Measurements from ENCODE around the gene C1orf210. TPM values are rescaled to one million over a fixed set of nuclear protein-coding genes. Genes with fewer than 3 reads are reported as not detected.

The C1orf210 gene
- total RNA-seq, 1 experiment from 2014 or later = 5.9 TPM

DNA sequence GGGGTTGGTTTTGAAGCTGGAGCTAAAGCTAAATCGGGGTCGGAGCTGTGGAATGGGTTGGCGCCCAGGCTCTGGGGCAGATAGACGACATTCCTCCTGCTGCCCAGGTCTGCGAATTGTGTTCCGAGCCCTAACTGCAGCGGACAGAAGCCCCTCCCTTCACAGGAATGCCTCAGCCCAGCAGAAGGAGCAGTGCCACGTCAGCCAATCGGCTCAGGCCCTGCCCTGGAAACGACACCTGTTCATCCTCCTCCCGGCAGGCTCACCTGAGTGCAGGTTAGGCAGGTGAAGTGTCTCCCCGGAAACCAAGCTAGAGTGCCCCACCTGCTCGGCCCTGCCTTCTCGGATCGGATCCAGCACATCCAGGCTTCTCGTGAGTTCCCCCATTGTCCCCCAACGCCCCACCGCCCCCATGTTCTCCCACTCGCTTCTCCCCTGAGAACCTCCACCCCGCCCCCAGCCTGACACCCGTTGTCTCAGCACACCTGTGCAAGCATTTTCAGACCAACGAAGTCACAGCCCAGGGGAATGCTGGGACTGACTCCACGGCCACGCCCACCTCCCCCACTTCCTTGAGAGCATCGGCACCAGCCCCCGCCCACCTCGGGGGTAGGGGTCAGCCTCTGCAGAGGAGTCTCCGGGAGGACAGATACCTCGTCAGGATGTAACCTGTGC lies 14.8 kb downstream of the C1orf210 start:
- H2AFZ ChIP-seq (ENCODE audit: low read length) = no peak overlapping the region
- H3K79me2 ChIP-seq (ENCODE audit: insufficient read depth, low read length) = no peaks in the 10 kb centered on the region
- H4K91ac ChIP-seq (ENCODE audit: insufficient read length, low read depth, low read length) = no peak overlapping the region
- no peak overlapping the region for H2BK12ac ChIP-seq (ENCODE audit: insufficient read length, low read depth, low read length)
- Mint-ChIP-seq H3K4me3 (peak overlapping the region; percentile 84 to 89), H3K36me3 (ENCODE audit: insufficient read depth in 1 of 3, low read depth in 3 of 3) (peaks cover 6 to 27% (median 19%) of the 10 kb centered on the region in 3 experiments; a peak in 6 of 7 replicates), H3K4me1 (peaks cover 22 to 26% of the 10 kb centered on the region in 2 experiments), H3K27ac (peak overlapping the region; percentile 97 to 98 (median 97)), H3K27me3 (ENCODE audit: low read depth) (peaks cover 5% of the 10 kb centered on the region), H3K9me3 (peaks cover 5 to 11% of the 10 kb centered on the region in 2 experiments)
- H3K18ac ChIP-seq (ENCODE audit: insufficient read length, low read depth, low read length) = peak overlapping the region; percentile 0
- H2BK15ac ChIP-seq (ENCODE audit: low read depth, low read length) = no peak overlapping the region
- H3K9ac ChIP-seq (ENCODE audit: extremely low read depth, insufficient read length, low read length) = no peak overlapping the region
- no peaks in the 10 kb centered on the region for H3K27me3 ChIP-seq (ENCODE audit: insufficient read depth, low read length)
- no peak overlapping the region for H2BK120ac ChIP-seq (ENCODE audit: low read depth, low read length, poor library complexity, severe bottlenecking)
- H3K14ac ChIP-seq (ENCODE audit: insufficient read depth, low read length) = no peak overlapping the region; the same call in 1 of the 2 replicates
- H2BK5ac ChIP-seq (ENCODE audit: insufficient read length, low read length) = no peak overlapping the region
- H2AK5ac ChIP-seq (ENCODE audit: insufficient read length, low read length) = no peak overlapping the region
- peaks cover 3% of the 10 kb centered on the region for H4K20me1 ChIP-seq (ENCODE audit: control insufficient read depth, insufficient read depth, insufficient read length)
- H3K56ac ChIP-seq (ENCODE audit: insufficient read length, low read depth, low read length) = no peak overlapping the region
- WGBS (ENCODE audit: extremely low coverage, insufficient read length, low lambda C conversion rate) = no CpG with 5 or more reads among the region's 29 CpGs
- TF ChIP-seq, protein P1, sequence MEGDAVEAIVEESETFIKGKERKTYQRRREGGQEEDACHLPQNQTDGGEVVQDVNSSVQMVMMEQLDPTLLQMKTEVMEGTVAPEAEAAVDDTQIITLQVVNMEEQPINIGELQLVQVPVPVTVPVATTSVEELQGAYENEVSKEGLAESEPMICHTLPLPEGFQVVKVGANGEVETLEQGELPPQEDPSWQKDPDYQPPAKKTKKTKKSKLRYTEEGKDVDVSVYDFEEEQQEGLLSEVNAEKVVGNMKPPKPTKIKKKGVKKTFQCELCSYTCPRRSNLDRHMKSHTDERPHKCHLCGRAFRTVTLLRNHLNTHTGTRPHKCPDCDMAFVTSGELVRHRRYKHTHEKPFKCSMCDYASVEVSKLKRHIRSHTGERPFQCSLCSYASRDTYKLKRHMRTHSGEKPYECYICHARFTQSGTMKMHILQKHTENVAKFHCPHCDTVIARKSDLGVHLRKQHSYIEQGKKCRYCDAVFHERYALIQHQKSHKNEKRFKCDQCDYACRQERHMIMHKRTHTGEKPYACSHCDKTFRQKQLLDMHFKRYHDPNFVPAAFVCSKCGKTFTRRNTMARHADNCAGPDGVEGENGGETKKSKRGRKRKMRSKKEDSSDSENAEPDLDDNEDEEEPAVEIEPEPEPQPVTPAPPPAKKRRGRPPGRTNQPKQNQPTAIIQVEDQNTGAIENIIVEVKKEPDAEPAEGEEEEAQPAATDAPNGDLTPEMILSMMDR (conservative IDR thresholded peaks at IDR 0.05) = no peak
- peak; percentile 99 for DNase-seq
- H3T11ph ChIP-seq (ENCODE audit: low read length) = no peak overlapping the region
- H3K4me2 ChIP-seq (ENCODE audit: insufficient read depth, insufficient read length, low read length) = peak overlapping the region; percentile 65
- no peak overlapping the region for H4K8ac ChIP-seq (replicated peaks; ENCODE audit: insufficient read length, low read depth, low read length)
- no peaks in the 10 kb centered on the region for H3K79me1 ChIP-seq (ENCODE audit: insufficient read depth, low read depth, low read length, poor library complexity, severe bottlenecking)
- no peak overlapping the region for H3K23ac ChIP-seq (ENCODE audit: insufficient read length, low read depth, low read length)
- peaks cover 6% of the 10 kb centered on the region for H3K23me2 ChIP-seq (ENCODE audit: insufficient read length, low read depth, low read length, poor library complexity, severe bottlenecking)
- peaks cover 5% of the 10 kb centered on the region; the same call in 1 of the 2 replicates for H3K4me1 ChIP-seq (ENCODE audit: insufficient read depth, low read length)
- H3K4ac ChIP-seq (ENCODE audit: low read depth, low read length) = no peak overlapping the region
- peak overlapping the region; percentile 24 for H3K27ac ChIP-seq (ENCODE audit: insufficient read length, low read depth, low read length)
- no peaks in the 10 kb centered on the region for H3K9me3 ChIP-seq (ENCODE audit: control insufficient read depth, low read depth, low read length)
- no peak overlapping the region for H4K5ac ChIP-seq (ENCODE audit: insufficient read length, low read depth, low read length)
- H2BK20ac ChIP-seq (ENCODE audit: low read depth, low read length, poor library complexity, severe bottlenecking) = no peak overlapping the region

All from H9 (cell line).